Parathyroid adenoma (tissue), 2 donors: ENCODE measurements around the gene RSPH3.

Experiments
- H2AFZ ChIP-seq: fragments of 300-600 bp; sonication (generic); one replicate; pipeline ENCODE4 v1.7.0; 2017; ENCODE audit warnings: antibody characterized with exemption, mild to moderate bottlenecking
- H3K27ac ChIP-seq: fragments of 300-600 bp; sonication (generic); one replicate; pipeline ENCODE4 v1.7.0; 2017
- H3K27me3 ChIP-seq: fragments of 300-600 bp; sonication (generic); one replicate; pipeline ENCODE4 v1.7.0; 2017; ENCODE audit warnings: low read length; ENCODE audit not compliant: control insufficient read depth, insufficient read depth
- H3K36me3 ChIP-seq: fragments of 300-600 bp; sonication (generic); one replicate; pipeline ENCODE4 v1.7.0; 2017; ENCODE audit warnings: low read length; ENCODE audit not compliant: control insufficient read depth, insufficient read depth
- H3K4me1 ChIP-seq: fragments of 300-600 bp; sonication (generic); one replicate; pipeline ENCODE4 v1.7.0; 2017; ENCODE audit warnings: control low read depth
- H3K4me2 ChIP-seq: fragments of 300-600 bp; sonication (generic); one replicate; pipeline ENCODE4 v1.7.0; 2017; ENCODE audit warnings: low read length
- H3K4me3 ChIP-seq: fragments of 300-600 bp; sonication (generic); one replicate; pipeline ENCODE4 v1.7.0; 2017; ENCODE audit warnings: low read depth, low read length
- H3K79me2 ChIP-seq: fragments of 300-600 bp; sonication (generic); one replicate; pipeline ENCODE4 v1.7.0; 2017; ENCODE audit warnings: control low read depth
- H3K9ac ChIP-seq: fragments of 300-600 bp; sonication (generic); one replicate; pipeline ENCODE4 v1.7.0; 2017; ENCODE audit warnings: mild to moderate bottlenecking
- H3K9me3 ChIP-seq: fragments of 300-600 bp; sonication (generic); one replicate; pipeline ENCODE4 v1.7.0; 2017; ENCODE audit warnings: low read length; ENCODE audit not compliant: control insufficient read depth
- TF ChIP-seq, protein P1 (sequence below): fragments of 300-600 bp; sonication (generic); IDR thresholded peaks from one replicate; pipeline ENCODE4 v1.7.0; 2017; ENCODE audit warnings: antibody characterized with exemption, mild to moderate bottlenecking
- donor health status: primary hyperparathyroidism.

Gene RSPH3

GRCh38 chr6:158933079-158933595, 66.9 kb downstream of the RSPH3 start:
- no peak overlapping the region for H3K4me3 ChIP-seq
- TF ChIP-seq, protein P1, sequence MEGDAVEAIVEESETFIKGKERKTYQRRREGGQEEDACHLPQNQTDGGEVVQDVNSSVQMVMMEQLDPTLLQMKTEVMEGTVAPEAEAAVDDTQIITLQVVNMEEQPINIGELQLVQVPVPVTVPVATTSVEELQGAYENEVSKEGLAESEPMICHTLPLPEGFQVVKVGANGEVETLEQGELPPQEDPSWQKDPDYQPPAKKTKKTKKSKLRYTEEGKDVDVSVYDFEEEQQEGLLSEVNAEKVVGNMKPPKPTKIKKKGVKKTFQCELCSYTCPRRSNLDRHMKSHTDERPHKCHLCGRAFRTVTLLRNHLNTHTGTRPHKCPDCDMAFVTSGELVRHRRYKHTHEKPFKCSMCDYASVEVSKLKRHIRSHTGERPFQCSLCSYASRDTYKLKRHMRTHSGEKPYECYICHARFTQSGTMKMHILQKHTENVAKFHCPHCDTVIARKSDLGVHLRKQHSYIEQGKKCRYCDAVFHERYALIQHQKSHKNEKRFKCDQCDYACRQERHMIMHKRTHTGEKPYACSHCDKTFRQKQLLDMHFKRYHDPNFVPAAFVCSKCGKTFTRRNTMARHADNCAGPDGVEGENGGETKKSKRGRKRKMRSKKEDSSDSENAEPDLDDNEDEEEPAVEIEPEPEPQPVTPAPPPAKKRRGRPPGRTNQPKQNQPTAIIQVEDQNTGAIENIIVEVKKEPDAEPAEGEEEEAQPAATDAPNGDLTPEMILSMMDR = no peak
- H2AFZ ChIP-seq = no peak overlapping the region
- H3K79me2 ChIP-seq = no peaks in the 10 kb centered on the region
- H3K36me3 ChIP-seq = no peaks in the 10 kb centered on the region
- H3K4me1 ChIP-seq = peaks cover 3% of the 10 kb centered on the region
- no peak overlapping the region for H3K27ac ChIP-seq
- H3K9ac ChIP-seq = no peak overlapping the region
- H3K4me2 ChIP-seq = no peak overlapping the region
- no peaks in the 10 kb centered on the region for H3K9me3 ChIP-seq
- no peaks in the 10 kb centered on the region for H3K27me3 ChIP-seq

GRCh38 chr6:158928068-158928467, 71.9 kb downstream of the RSPH3 start:
- Histone ChIP-seq H2AFZ (no peak overlapping the region), H3K79me2 (no peaks in the 10 kb centered on the region), H3K9ac (no peak overlapping the region), H3K4me3 (no peak overlapping the region), H3K27me3 (no peaks in the 10 kb centered on the region), H3K4me2 (no peak overlapping the region), H3K9me3 (no peaks in the 10 kb centered on the region), H3K4me1 (peaks cover 9% of the 10 kb centered on the region), H3K36me3 (no peaks in the 10 kb centered on the region), H3K27ac (no peak overlapping the region)
- TF ChIP-seq, protein P1 = no peak

DNA sequence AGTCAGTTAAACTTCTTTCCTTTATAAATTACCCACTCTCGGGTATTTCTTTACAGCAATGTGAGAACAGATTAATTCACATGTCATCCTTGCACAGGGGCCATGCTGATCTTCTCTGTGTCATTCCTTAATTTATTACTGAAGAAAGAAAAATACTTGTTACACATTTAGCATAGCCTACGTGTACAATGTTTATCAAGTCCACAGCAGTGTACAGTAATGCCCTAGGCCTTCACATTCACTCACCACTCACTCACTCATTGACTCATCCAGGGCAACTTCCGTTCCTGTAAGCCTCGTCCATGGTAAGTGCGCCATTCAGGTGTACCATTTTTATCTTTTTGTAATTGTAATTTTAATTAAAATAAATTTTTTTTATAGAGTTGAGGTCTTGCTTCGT, 73.6 kb downstream of the RSPH3 start:
- Histone ChIP-seq H3K27me3 (no peaks in the 10 kb centered on the region), H3K9me3 (no peaks in the 10 kb centered on the region), H3K4me1 (peaks cover 9% of the 10 kb centered on the region), H3K36me3 (no peaks in the 10 kb centered on the region), H3K27ac (no peak overlapping the region), H2AFZ (no peak overlapping the region), H3K4me2 (no peak overlapping the region), H3K9ac (no peak overlapping the region), H3K4me3 (no peak overlapping the region), H3K79me2 (no peaks in the 10 kb centered on the region)
- TF ChIP-seq, protein P1 = no peak

DNA sequence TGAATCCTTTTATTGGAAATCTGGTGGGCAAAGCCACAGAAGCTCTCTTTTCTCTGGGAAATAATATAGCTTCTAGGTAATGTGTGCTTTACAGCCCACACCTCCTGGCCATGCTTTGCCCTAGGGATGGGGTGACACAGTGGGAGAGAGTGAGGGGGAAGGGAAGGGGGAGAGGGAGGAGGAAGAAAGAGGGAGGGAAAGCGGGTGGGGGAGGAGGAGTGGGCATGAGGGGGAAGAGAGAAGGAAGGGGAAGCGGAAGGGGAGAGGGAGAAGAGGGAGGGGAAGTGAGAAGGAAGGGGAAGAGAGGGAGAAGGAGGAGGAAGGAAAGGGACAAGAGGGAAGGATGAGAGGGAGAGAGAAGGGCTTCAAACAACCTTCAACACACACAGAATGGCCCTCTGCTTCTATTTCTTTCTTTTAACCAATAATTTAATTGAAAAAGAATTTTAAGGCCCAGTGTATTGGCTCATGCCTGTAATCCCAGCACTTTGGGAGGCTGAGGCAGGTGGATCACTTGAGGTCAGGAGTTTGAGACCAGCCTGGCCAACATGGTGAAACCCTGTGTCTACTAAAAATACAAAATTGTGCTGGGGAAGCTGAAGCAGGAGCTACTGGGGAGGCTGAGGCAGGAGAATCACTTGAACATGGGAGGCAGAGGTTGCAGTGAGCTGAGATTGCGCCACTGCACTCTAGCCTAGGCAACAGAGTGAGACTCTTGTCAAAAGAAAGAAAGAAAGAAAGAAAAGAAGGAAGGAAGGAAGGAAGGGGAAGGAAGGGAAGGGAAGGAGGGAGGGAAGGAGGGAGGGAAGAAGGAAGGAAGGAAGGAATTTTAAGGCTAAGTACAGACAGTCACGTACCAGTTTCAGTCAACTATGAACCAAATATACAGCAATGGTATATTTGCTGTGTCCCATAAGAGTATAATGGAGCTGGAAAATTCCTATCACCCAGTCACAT, 75.2 kb downstream of the RSPH3 start:
- peaks cover 13% of the 10 kb centered on the region for H3K4me1 ChIP-seq
- TF ChIP-seq, protein P1 = no peak
- no peaks in the 10 kb centered on the region for H3K79me2 ChIP-seq
- H3K36me3 ChIP-seq = no peaks in the 10 kb centered on the region
- H3K4me3 ChIP-seq = no peak overlapping the region
- H3K9me3 ChIP-seq = no peaks in the 10 kb centered on the region
- H3K4me2 ChIP-seq = no peak overlapping the region
- no peak overlapping the region for H3K9ac ChIP-seq
- H3K27ac ChIP-seq = peak overlapping the region; percentile 40
- H2AFZ ChIP-seq = peak overlapping the region; percentile 72
- no peaks in the 10 kb centered on the region for H3K27me3 ChIP-seq
